Measurements from ENCODE around the gene PARVA.

- TF ChIP-seq POLR2AphosphoS5 (IDR thresholded peaks at IDR 0.05), result no peak
- no peak for TF ChIP-seq CTCF (IDR thresholded peaks at IDR 0.05)
- no peak for TF ChIP-seq POLR2A (IDR thresholded peaks at IDR 0.05)
Observed at GRCh38 chr11:12478743-12479142, 101.4 kb downstream of the PARVA start.

Measured in gastroesophageal sphincter (tissue), 3 donors.